Measurements from ENCODE around the gene CLDN19. TPM values are rescaled to one million over a fixed set of nuclear protein-coding genes. Genes with fewer than 3 reads are reported as not detected.

The CLDN19 gene
- total RNA-seq, 1 experiment from 2014 or later = 12.5 TPM

DNA sequence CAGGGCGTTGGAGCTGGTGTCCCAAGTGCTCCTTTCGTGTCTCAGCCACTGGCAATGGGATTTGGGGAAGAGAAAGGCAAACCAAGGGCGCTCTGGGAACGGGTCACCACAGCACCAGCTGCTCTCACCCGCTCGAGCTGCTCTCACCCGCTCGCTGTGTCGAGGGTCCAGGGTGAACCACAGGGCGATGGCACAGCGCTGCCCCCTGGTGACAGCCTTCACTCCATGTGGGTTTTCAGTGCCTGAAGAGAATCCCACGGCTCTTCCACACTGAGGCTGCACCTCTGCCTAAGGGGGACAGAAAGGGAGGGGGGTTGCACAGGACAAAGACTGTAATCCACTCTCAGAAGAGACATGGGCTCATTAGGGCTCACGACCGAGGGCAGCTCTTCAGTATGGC is 7.1 kb upstream of the CLDN19 start:
- H2BK15ac ChIP-seq (ENCODE audit: low read depth, low read length) = no peak overlapping the region
- peaks cover 11 to 13% of the 10 kb centered on the region in 2 experiments for H3K9me3 Mint-ChIP-seq
- H3K27ac Mint-ChIP-seq = peak overlapping the region in 1 of 3 experiments; percentile 42; a peak in 1 of 7 replicates
- no peak overlapping the region for H3K14ac ChIP-seq (ENCODE audit: insufficient read depth, low read length)
- no peaks in the 10 kb centered on the region for H3K27me3 ChIP-seq (ENCODE audit: insufficient read depth, low read length)
- no peak overlapping the region for H4K8ac ChIP-seq (replicated peaks; ENCODE audit: insufficient read length, low read depth, low read length)
- no peak overlapping the region for H2AK5ac ChIP-seq (ENCODE audit: insufficient read length, low read length)
- H3K36me3 Mint-ChIP-seq (ENCODE audit: insufficient read depth in 1 of 3, low read depth in 3 of 3) = peaks cover 29 to 52% (median 49%) of the 10 kb centered on the region in 3 experiments
- H3K4me2 ChIP-seq (ENCODE audit: insufficient read depth, insufficient read length, low read length) = no peak overlapping the region
- H3K9me3 ChIP-seq (ENCODE audit: control insufficient read depth, low read depth, low read length) = no peaks in the 10 kb centered on the region
- no peaks in the 10 kb centered on the region for H4K20me1 ChIP-seq (ENCODE audit: control insufficient read depth, insufficient read depth, insufficient read length)
- H2BK20ac ChIP-seq (ENCODE audit: low read depth, low read length, poor library complexity, severe bottlenecking) = no peak overlapping the region
- H3K27me3 Mint-ChIP-seq (ENCODE audit: low read depth) = no peaks in the 10 kb centered on the region; the same call in 1 of the 2 replicates
- no peak overlapping the region for H4K91ac ChIP-seq (ENCODE audit: insufficient read length, low read depth, low read length)
- H3K4me1 ChIP-seq (ENCODE audit: insufficient read depth, low read length) = no peaks in the 10 kb centered on the region
- peak; percentile 75 for TF ChIP-seq CTCF (conservative IDR thresholded peaks at IDR 0.05)
- no peak overlapping the region for H2BK5ac ChIP-seq (ENCODE audit: insufficient read length, low read length)
- no peak overlapping the region for H3K4me3 Mint-ChIP-seq
- H3K79me1 ChIP-seq (ENCODE audit: insufficient read depth, low read depth, low read length, poor library complexity, severe bottlenecking) = no peaks in the 10 kb centered on the region
- no peaks in the 10 kb centered on the region for H3K79me2 ChIP-seq (ENCODE audit: insufficient read depth, low read length)
- H3K23me2 ChIP-seq (ENCODE audit: insufficient read length, low read depth, low read length, poor library complexity, severe bottlenecking) = no peaks in the 10 kb centered on the region
- peak; percentile 71 for DNase-seq
- WGBS (ENCODE audit: extremely low coverage, insufficient read length, low lambda C conversion rate) = no CpG with 5 or more reads among the region's 14 CpGs
- peaks cover 14 to 16% of the 10 kb centered on the region in 2 experiments for H3K4me1 Mint-ChIP-seq
- H3K9ac ChIP-seq (ENCODE audit: extremely low read depth, insufficient read length, low read length) = no peak overlapping the region
- H4K5ac ChIP-seq (ENCODE audit: insufficient read length, low read depth, low read length) = no peak overlapping the region
- H3T11ph ChIP-seq (ENCODE audit: low read length) = no peak overlapping the region
- no peak overlapping the region for H3K56ac ChIP-seq (ENCODE audit: insufficient read length, low read depth, low read length)
- no peak overlapping the region for H2AFZ ChIP-seq (ENCODE audit: low read length)
- H3K4ac ChIP-seq (ENCODE audit: low read depth, low read length) = no peak overlapping the region
- H3K27ac ChIP-seq (ENCODE audit: insufficient read length, low read depth, low read length) = no peak overlapping the region
- H3K23ac ChIP-seq (ENCODE audit: insufficient read length, low read depth, low read length) = no peak overlapping the region
- H3K18ac ChIP-seq (ENCODE audit: insufficient read length, low read depth, low read length) = no peak overlapping the region
- H2BK12ac ChIP-seq (ENCODE audit: insufficient read length, low read depth, low read length) = no peak overlapping the region
- no peak overlapping the region for H2BK120ac ChIP-seq (ENCODE audit: low read depth, low read length, poor library complexity, severe bottlenecking)

Measured in H9 (cell line).